ENCODE measurements around the gene GANC.
A peak's percentile ranks its signal among the peaks of the same experiment; 100 is the strongest.

The GANC gene

DNA sequence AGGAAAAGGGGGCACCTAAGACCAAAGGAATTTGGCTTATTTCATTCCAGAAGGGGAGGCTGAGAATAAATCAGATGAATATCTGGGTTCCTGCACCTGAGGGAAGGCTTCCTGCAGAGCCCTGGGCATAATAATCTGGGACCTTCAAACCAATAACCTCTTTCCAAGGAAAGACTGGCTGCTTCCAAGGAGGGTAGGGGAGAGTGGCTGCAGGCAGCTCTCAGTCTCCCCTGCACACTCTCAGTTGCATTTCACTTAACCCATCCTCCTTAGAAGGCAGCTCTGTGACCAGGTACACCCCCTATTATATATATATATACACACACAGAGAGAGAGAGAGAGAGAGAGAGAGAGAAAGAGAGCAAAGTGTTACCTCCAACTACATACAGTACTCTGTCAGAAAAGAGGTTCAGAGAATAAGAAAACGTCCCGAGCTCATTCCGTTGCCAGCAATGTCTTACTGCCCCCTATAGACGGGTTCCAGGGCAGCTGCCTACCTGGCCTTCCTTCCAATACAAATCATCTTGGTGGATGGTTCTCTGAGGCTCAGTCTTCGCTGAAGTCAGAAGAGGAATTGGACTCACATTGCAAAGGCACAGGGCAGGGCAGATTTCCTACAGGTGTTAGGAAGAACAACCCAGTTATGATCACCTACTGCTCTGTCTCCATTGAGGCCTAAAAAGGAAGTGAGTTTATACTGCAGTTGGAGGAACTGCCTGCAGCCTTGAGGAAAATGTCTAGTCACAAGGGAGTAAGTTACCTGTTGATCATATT lies 112.4 kb downstream of the GANC start:
- no peak for DNase-seq

- DNase-seq: no peak
Measured at GRCh38 chr15:42385980-42386700, 113.1 kb downstream of the GANC start.

DNA sequence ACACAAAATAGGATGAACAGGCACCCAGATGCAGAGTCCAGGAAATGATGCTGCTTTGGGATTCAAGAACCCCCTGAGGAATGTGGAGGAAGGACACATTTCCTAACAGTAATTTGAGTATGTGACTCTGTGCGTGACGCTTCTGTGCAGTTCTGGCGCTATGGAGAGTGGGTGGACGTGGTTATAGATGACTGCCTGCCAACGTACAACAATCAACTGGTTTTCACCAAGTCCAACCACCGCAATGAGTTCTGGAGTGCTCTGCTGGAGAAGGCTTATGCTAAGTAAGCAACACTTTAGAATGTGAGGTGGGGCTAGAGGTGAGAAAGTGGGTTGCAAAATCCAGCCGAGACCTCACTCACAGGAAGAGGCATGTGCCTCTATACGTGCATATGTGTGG lies 114.6 kb downstream of the GANC start:
- DNase-seq: no peak

- no peak for DNase-seq
Measured at GRCh38 chr15:42392309-42393024, 119.5 kb downstream of the GANC start.

GRCh38 chr15:42394106-42394505 lies 121.1 kb downstream of the GANC start:
- no peak for DNase-seq

DNA sequence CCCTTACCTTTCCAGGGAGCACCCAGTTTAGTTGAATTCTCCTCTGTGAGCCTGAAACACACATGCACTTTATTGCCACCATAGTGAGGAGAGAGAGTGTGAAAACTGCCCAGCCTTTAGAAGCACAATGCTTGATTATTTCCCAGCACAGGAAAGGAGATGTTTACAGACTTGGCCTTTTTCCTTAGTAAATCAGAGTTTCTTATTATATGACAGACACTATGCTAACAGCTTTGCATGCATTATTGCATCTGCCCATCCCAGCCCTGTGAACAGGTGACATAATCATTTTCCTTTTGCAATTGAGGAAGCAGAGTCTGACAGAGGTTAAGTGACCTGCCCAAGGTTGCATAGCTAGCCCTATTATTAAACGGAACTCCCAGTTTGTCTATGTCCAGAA lies 122.8 kb downstream of the GANC start:
- DNase-seq: no peak

GRCh38 chr15:42401544-42402454 lies 128.8 kb downstream of the GANC start:
- DNase-seq: peak; percentile 62

GRCh38 chr15:42402455-42403205 lies 129.6 kb downstream of the GANC start:
- peak; percentile 54 for DNase-seq

DNA sequence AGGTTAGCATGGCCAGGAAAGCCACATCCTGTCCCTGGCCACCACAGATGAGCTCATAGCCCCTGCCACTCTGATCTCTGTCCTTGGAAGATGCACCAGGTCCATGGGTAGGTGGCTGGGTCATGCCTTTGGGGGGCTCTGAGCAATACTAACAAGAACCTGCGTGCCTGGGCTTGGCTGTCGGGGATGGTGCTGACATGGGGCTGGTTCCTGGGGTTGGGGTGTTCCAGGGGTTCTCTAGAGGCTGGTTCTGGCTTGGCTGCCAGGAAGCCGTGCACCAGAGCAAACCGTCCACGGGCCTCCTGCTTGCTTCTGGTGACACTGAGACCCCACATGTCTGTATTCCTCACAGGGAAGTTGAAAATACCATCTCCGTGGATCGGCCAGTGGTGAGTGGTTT lies 130.4 kb downstream of the GANC start:
- DNase-seq: peak; percentile 43

DNA sequence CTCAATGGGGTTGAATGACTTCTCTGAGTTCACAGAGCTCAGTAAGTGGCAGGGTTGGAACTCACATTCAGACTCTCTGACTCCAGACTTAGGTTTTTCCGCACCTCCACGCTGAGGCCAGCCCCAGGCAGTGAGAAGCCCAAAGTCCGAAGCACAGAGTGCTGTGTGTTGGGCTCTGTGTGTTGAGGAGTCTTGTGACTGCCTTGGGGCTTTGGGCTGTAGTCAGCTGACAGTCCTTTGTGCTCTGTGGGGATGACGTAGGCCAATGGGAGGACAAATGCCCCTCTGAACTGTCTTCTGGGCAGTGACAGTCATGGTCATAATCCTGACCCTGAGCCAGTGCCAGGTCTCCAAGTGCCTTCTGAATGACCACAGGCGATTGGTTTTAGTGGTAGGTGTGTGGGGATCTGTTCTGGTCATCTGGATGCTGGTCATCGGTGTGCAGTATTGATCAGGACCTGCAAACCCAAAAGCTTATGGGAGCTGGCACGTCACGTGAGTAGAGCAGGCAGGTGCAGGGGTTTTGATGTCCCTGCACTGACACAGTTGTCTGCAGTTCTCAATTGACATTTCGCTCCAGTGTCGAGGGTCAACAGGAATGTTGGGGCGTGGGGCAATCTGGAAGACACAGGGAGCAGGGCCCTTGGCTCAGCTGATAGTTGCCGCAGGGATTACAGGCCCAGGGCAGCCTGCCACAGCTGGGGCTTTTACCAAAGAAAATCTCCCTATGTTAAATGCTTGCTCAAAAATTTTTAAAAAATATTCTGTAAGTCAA lies 131.6 kb downstream of the GANC start:
- peak; percentile 48 for DNase-seq

- DNase-seq: peak; percentile 32
Measured at GRCh38 chr15:42405863-42406482, 133.0 kb downstream of the GANC start.
